ENCODE results near the gene RAC2.

RAC2 gene

GRCh38 chr22:37175414-37176281 lies 68.4 kb downstream of the RAC2 start:
- no peak for DNase-seq (ENCODE audit: low read depth)

All from activated T-cell treated with anti-CD3 and anti-CD28 coated beads for 1 hour (primary cell).